Common myeloid progenitor, CD34-positive (primary cell): Measurements from ENCODE around the gene CLHC1.

Experiments used
- CTCF ChIA-PET: fragments of 350-600 bp; sonication (Branson Sonifier 250); formaldehyde crosslinking; loops from one replicate; lab custom pipeline; 2021; ENCODE audit warnings: antibody characterized with exemption; lab: Charles Lee
- POLR2A ChIA-PET: fragments of 350-600 bp; sonication (Branson Sonifier 250); formaldehyde crosslinking; loops from one replicate; lab custom pipeline; 2021; ENCODE audit warnings: antibody characterized with exemption; lab: Charles Lee
- DNase-seq, 3 donors: peaks; one replicate each; pipeline versions ENCODE4 v3.0.0 to v3.0.0-alpha.2; 2013
- H3K27ac ChIP-seq, 2 experiments: 1 replicate in 1 of 2; 2 replicates in 1 of 2; pipeline ENCODE4 v1.7.0; 2013; ENCODE audit warnings: inconsistent platforms in 2 of 2, low read length in 2 of 2, mild to moderate bottlenecking in 2 of 2, low read depth in 1 of 2, moderate library complexity in 1 of 2; ENCODE audit not compliant: severe bottlenecking in 2 of 2, insufficient read depth in 1 of 2, poor library complexity in 1 of 2
- H3K27me3 ChIP-seq, 5 experiments: replicated peaks in 2 of 5; 1 replicate in 3 of 5; 2 replicates in 2 of 5; pipeline versions ENCODE4 v1.6.1 to v1.7.0; 2013; ENCODE audit warnings: low read length in 4 of 5, mild to moderate bottlenecking in 2 of 5, moderate library complexity in 2 of 5, inconsistent platforms in 1 of 5; ENCODE audit not compliant: insufficient read depth in 5 of 5, control insufficient read depth in 4 of 5
- H3K36me3 ChIP-seq, 4 experiments: 1 replicate in 2 of 4; 2 replicates in 2 of 4; pipeline versions ENCODE4 v1.6.1 to v1.7.0; 2013; ENCODE audit warnings: low read length in 3 of 4, control low read depth in 1 of 4, mild to moderate bottlenecking in 1 of 4; ENCODE audit not compliant: control insufficient read depth in 4 of 4, insufficient read depth in 4 of 4
- H3K4me1 ChIP-seq, 4 experiments: 1 replicate in 3 of 4; 2 replicates in 1 of 4; pipeline versions ENCODE4 v1.6.1 to v1.7.1; 2013; ENCODE audit warnings: low read length in 3 of 4, mild to moderate bottlenecking in 3 of 4, control low read depth in 1 of 4, inconsistent platforms in 1 of 4, moderate library complexity in 1 of 4; ENCODE audit not compliant: control insufficient read depth in 4 of 4, insufficient read depth in 4 of 4; ENCODE audit errors: control extremely low read depth in 1 of 4
- H3K4me3 ChIP-seq, 7 experiments: 1 replicate in 4 of 7; 2 replicates in 3 of 7; pipeline versions ENCODE4 v1.5.1 to v1.7.0; 2013; ENCODE audit warnings: mild to moderate bottlenecking in 7 of 7, low read length in 6 of 7, moderate library complexity in 6 of 7, inconsistent platforms in 2 of 7, low read depth in 2 of 7, control low read depth in 1 of 7; ENCODE audit not compliant: insufficient read depth in 4 of 7, control insufficient read depth in 1 of 7; ENCODE audit errors: extremely low read depth in 1 of 7
- H3K9me3 ChIP-seq, 5 experiments: 1 replicate in 4 of 5; 2 replicates in 1 of 5; pipeline versions ENCODE4 v1.6.1 to v1.7.1; 2013; ENCODE audit warnings: low read length in 4 of 5, mild to moderate bottlenecking in 2 of 5, inconsistent platforms in 1 of 5, low read depth in 1 of 5, moderate library complexity in 1 of 5; ENCODE audit not compliant: control insufficient read depth in 4 of 5, insufficient read depth in 2 of 5; ENCODE audit errors: control extremely low read depth in 1 of 5
- WGBS: methylation state at CpG from one replicate; pipeline ENCODE4 v1.1.5; 2013; ENCODE audit not compliant: insufficient coverage; 5-methylcytosine and 5-hydroxymethylcytosine counted together

CLHC1 gene

GRCh38 chr2:55163941-55164390, 68.1 kb downstream of the CLHC1 start:
- Histone ChIP-seq H3K9me3 (no peaks in the 10 kb centered on the region), H3K36me3 (no peaks in the 10 kb centered on the region), H3K4me3 (no peak overlapping the region), H3K27ac (no peak overlapping the region), H3K4me1 (peaks cover 0 to 12% (median 8%) of the 10 kb centered on the region in 4 experiments), H3K27me3 (no peaks in the 10 kb centered on the region)
- ChIA-PET CTCF (interaction anchor here (1.0 to 9.8 kb wide), 5 partner anchors 113 to 264 kb away, joined by 3 to 76 read pairs (median 5); partner anchors contain the start of gene RTN4), POLR2A (no interaction called here)
- DNase-seq, result no peak
- WGBS, result 94% methylated on average over 7 of the region's 7 CpGs

DNA sequence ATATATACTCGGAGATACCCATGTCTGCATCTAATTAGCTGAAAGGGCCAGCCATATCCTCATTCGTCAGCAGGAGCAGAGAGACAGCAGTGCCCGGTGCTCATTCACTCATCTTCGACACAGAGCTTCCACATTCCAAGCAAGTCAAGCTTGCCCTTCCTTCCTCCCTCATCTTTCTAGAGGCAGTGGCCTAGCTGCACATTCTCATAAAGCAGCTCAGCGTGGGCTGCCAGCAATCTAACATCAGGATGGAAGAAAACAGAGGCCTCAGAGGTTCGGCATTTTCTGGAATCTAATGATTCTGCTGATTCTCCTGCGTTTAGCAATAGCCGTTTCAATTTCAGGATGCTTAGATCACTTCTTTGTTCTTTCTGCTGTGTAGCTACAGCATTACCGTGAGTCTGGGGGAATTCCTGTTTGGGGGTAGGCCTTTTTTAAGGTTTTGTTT, 68.8 kb downstream of the CLHC1 start:
- Histone ChIP-seq H3K4me1 (peaks cover 3 to 16% (median 11%) of the 10 kb centered on the region in 4 experiments), H3K9me3 (no peaks in the 10 kb centered on the region), H3K27ac (no peak overlapping the region), H3K4me3 (no peak overlapping the region), H3K27me3 (no peaks in the 10 kb centered on the region), H3K36me3 (no peaks in the 10 kb centered on the region)
- DNase-seq, result no peak
- ChIA-PET POLR2A (no interaction called here), CTCF (interaction anchor here (1.0 to 9.8 kb wide), 6 partner anchors 13 to 264 kb away, joined by 3 to 76 read pairs (median 4); partner anchors contain the start of gene RTN4)
- 94% methylated on average over 7 of the region's 9 CpGs for WGBS

GRCh38 chr2:55162284-55163006, 69.6 kb downstream of the CLHC1 start:
- 89% methylated on average over 9 of the region's 11 CpGs for WGBS
- H3K4me1 ChIP-seq, result peaks cover 7 to 25% (median 17%) of the 10 kb centered on the region in 4 experiments
- H3K4me3 ChIP-seq, result no peak overlapping the region
- no peak overlapping the region for H3K27ac ChIP-seq
- CTCF ChIA-PET, result interaction anchor here (1.0 to 9.8 kb wide), 7 partner anchors 12 to 263 kb away, joined by 3 to 76 read pairs (median 4); partner anchors contain the start of gene RTN4
- no peaks in the 10 kb centered on the region for H3K36me3 ChIP-seq
- POLR2A ChIA-PET, result interaction anchor here (0.6 kb wide), 1 partner anchor 22 kb away, joined by 3 read pairs; no protein-coding TSS in a partner anchor
- DNase-seq, result no peak
- no peaks in the 10 kb centered on the region for H3K27me3 ChIP-seq
- no peaks in the 10 kb centered on the region for H3K9me3 ChIP-seq

- DNase-seq, result no peak
- H3K27me3 ChIP-seq, result no peaks in the 10 kb centered on the region
- CTCF ChIA-PET, result interaction anchor here (1.2 kb wide), 1 partner anchor 113 kb away, joined by 6 read pairs; no protein-coding TSS in a partner anchor
- H3K27ac ChIP-seq, result no peak overlapping the region
- POLR2A ChIA-PET, result no interaction called here
- H3K9me3 ChIP-seq, result no peaks in the 10 kb centered on the region
- peaks cover 7 to 32% (median 21%) of the 10 kb centered on the region in 4 experiments for H3K4me1 ChIP-seq
- H3K36me3 ChIP-seq, result no peaks in the 10 kb centered on the region
- 91% methylated on average over 7 of the region's 10 CpGs for WGBS
- H3K4me3 ChIP-seq, result no peak overlapping the region
Observed at GRCh38 chr2:55161295-55162210, 70.5 kb downstream of the CLHC1 start.

DNA sequence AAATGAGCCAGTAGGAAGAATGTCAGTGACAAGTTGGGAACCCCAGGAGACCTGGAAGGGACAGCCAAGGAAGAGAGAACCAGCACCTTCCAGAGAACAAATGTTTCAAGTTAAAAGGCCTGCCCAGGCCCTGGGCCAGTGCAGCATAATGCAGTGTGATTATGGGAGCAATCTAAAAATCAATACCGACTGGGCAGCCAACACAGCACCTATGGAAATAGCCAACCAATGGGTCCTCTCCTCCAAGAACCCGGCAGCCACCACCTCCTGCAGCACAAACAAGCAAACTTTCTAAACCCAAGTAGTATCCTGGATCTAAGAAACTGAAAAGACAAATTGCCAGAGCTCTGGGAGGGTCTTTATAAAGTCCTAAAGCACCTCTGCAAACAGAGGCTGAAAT, 71.7 kb downstream of the CLHC1 start:
- Histone ChIP-seq H3K27me3 (no peaks in the 10 kb centered on the region), H3K36me3 (no peaks in the 10 kb centered on the region), H3K4me1 (peaks cover 7 to 32% (median 21%) of the 10 kb centered on the region in 4 experiments), H3K27ac (no peak overlapping the region), H3K4me3 (no peak overlapping the region), H3K9me3 (no peaks in the 10 kb centered on the region)
- ChIA-PET CTCF (no interaction called here), POLR2A (no interaction called here)
- WGBS, result 63% methylated on average over 2 of the region's 2 CpGs
- no peak for DNase-seq

GRCh38 chr2:55159752-55160151, 72.3 kb downstream of the CLHC1 start:
- no peaks in the 10 kb centered on the region for H3K36me3 ChIP-seq
- no peak overlapping the region for H3K4me3 ChIP-seq
- H3K4me1 ChIP-seq, result peaks cover 7 to 32% (median 21%) of the 10 kb centered on the region in 4 experiments
- ChIA-PET CTCF (interaction anchor here (0.7 to 3.3 kb wide), 2 partner anchors 8 to 14 kb away, joined by 3 to 15 read pairs; no protein-coding TSS in a partner anchor), POLR2A (no interaction called here)
- no peaks in the 10 kb centered on the region for H3K27me3 ChIP-seq
- 100% methylated on average over 2 of the region's 2 CpGs for WGBS
- DNase-seq, result no peak
- H3K27ac ChIP-seq, result no peak overlapping the region
- H3K9me3 ChIP-seq, result no peaks in the 10 kb centered on the region
